Prostate gland (tissue), 2 donors: ENCODE results near the gene C16orf89.

ENCODE experiments used
- CTCF ChIP-seq, 4 experiments: fragments of 200-600 bp in 2 of 4; fragments of 450-650 bp in 2 of 4; sonication (generic) in 2 of 4; IDR thresholded peaks; 1 replicate in 3 of 4; 2 replicates in 1 of 4; pipeline ENCODE4 v1.5.1; 2016 to 2019; ENCODE audit warnings: antibody characterized with exemption in 4 of 4, mild to moderate bottlenecking in 2 of 4, moderate library complexity in 2 of 4
- POLR2A ChIP-seq: fragments of 450-650 bp; IDR thresholded peaks from one replicate; pipeline ENCODE4 v1.6.1; 2016; ENCODE audit warnings: antibody characterized with exemption, mild to moderate bottlenecking
- POLR2AphosphoS5 ChIP-seq: sonication (generic); formaldehyde crosslinking; IDR thresholded peaks from one replicate; pipeline ENCODE4 v1.6.1; 2017; ENCODE audit warnings: antibody characterized with exemption

GRCh38 chr16:5041600-5042133, 24.1 kb downstream of the C16orf89 start:
- no peak for TF ChIP-seq CTCF (IDR thresholded peaks at IDR 0.05)
- no peak for TF ChIP-seq POLR2AphosphoS5
- no peak for TF ChIP-seq POLR2A
